SK-N-SH treated with all-trans-retinoic acid at 6 μM for 48 hours (cell line): Measurements from ENCODE around the gene CAMK2A.

Experiments
- ARNTL ChIP-seq: fragments of 450-650 bp; formaldehyde crosslinking; IDR thresholded peaks from 2 replicates; pipeline ENCODE4 v1.5.0; 2020; ENCODE audit warnings: low read depth, mild to moderate bottlenecking, moderate library complexity, borderline replicate concordance
- ESRRG ChIP-seq: fragments of 250-450 bp; sonication (Bioruptor Pico); IDR thresholded peaks from 2 replicates; pipeline ENCODE4 v1.6.1; 2021; ENCODE audit warnings: mild to moderate bottlenecking
- ISL1 ChIP-seq: fragments of 250-450 bp; sonication (Bioruptor Pico); IDR thresholded peaks from 2 replicates; pipeline ENCODE4 v2.1.2; 2022; ENCODE audit warnings: mild to moderate bottlenecking, moderate library complexity
- SNAI2 ChIP-seq: fragments of 250-450 bp; sonication (Bioruptor Pico); IDR thresholded peaks from 2 replicates; pipeline ENCODE4 v1.5.0; 2020; ENCODE audit warnings: mild to moderate bottlenecking, moderate library complexity
- TCF4 ChIP-seq: fragments of 250-450 bp; sonication (Bioruptor Pico); IDR thresholded peaks from 2 replicates; pipeline ENCODE4 v1.8.0; 2021; ENCODE audit warnings: mild to moderate bottlenecking, moderate library complexity, borderline replicate concordance
- TOX ChIP-seq: fragments of 250-450 bp; sonication (Bioruptor Pico); IDR thresholded peaks from 2 replicates; pipeline ENCODE4 v1.8.0; 2021; ENCODE audit warnings: mild to moderate bottlenecking, moderate library complexity, borderline replicate concordance
- ZC3H10 ChIP-seq: fragments of 250-450 bp; sonication (Bioruptor Pico); IDR thresholded peaks from 2 replicates; pipeline ENCODE4 v1.5.1; 2021; ENCODE audit warnings: mild to moderate bottlenecking, moderate library complexity
- ZFP3 ChIP-seq: fragments of 250-450 bp; sonication (Bioruptor Pico); IDR thresholded peaks from 2 replicates; pipeline ENCODE4 v1.5.0; 2020; ENCODE audit warnings: mild to moderate bottlenecking, moderate library complexity
- ZFP30 ChIP-seq: fragments of 450-650 bp; formaldehyde crosslinking; IDR thresholded peaks from 2 replicates; pipeline ENCODE4 v1.5.0; 2022; ENCODE audit warnings: mild to moderate bottlenecking, moderate library complexity
- ZNF70 ChIP-seq: fragments of 450-650 bp; formaldehyde crosslinking; IDR thresholded peaks from 2 replicates; pipeline ENCODE4 v1.5.0; 2020; ENCODE audit warnings: mild to moderate bottlenecking, moderate library complexity
- TF ChIP-seq, protein P1 (sequence below): fragments of 250-450 bp; sonication (Bioruptor Pico); IDR thresholded peaks from 2 replicates; pipeline ENCODE4 v1.5.0; 2020; ENCODE audit warnings: mild to moderate bottlenecking, moderate library complexity
- TF ChIP-seq, protein P2 (sequence below): fragments of 250-450 bp; sonication (Bioruptor Pico); IDR thresholded peaks from 2 replicates; pipeline ENCODE4 v1.8.0; 2020; ENCODE audit warnings: mild to moderate bottlenecking, moderate library complexity, borderline replicate concordance
- TF ChIP-seq, protein P3 (sequence below): fragments of 250-450 bp; sonication (Bioruptor Pico); IDR thresholded peaks from 2 replicates; pipeline ENCODE4 v1.8.0; 2021; ENCODE audit warnings: low read depth, mild to moderate bottlenecking, moderate library complexity, borderline replicate concordance
- TF ChIP-seq, protein P4 (sequence below): fragments of 250-450 bp; sonication (Bioruptor Pico); IDR thresholded peaks from 2 replicates; pipeline ENCODE4 v1.5.1; 2020; ENCODE audit warnings: low read depth, mild to moderate bottlenecking, moderate library complexity

DNA sequence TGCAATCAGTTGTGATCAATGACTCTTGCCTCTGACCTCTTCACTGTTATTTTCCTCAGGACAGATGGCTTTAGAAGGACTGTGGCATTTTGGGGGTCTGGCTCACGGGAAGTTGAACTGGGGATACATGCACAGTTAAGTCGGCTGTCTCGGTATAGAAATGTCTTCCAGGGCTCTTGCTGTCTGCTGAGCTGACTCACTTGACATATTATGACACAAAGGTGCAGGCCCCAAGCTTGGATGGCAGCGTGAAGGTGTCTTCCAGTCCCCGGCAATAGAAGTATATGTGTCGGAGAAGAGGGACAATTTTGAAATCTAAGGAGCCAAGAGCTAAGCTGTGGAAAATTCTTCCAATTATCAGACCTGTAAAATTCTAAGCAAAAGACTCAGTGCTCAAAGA, 22.9 kb upstream of the CAMK2A start:
- TF ChIP-seq ARNTL = no peak
- TF ChIP-seq, protein P1, sequence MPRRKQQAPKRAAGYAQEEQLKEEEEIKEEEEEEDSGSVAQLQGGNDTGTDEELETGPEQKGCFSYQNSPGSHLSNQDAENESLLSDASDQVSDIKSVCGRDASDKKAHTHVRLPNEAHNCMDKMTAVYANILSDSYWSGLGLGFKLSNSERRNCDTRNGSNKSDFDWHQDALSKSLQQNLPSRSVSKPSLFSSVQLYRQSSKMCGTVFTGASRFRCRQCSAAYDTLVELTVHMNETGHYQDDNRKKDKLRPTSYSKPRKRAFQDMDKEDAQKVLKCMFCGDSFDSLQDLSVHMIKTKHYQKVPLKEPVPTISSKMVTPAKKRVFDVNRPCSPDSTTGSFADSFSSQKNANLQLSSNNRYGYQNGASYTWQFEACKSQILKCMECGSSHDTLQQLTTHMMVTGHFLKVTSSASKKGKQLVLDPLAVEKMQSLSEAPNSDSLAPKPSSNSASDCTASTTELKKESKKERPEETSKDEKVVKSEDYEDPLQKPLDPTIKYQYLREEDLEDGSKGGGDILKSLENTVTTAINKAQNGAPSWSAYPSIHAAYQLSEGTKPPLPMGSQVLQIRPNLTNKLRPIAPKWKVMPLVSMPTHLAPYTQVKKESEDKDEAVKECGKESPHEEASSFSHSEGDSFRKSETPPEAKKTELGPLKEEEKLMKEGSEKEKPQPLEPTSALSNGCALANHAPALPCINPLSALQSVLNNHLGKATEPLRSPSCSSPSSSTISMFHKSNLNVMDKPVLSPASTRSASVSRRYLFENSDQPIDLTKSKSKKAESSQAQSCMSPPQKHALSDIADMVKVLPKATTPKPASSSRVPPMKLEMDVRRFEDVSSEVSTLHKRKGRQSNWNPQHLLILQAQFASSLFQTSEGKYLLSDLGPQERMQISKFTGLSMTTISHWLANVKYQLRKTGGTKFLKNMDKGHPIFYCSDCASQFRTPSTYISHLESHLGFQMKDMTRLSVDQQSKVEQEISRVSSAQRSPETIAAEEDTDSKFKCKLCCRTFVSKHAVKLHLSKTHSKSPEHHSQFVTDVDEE (CRISPR knock-in tag) = no peak
- TF ChIP-seq ZFP3 (CRISPR knock-in tag) = no peak
- no peak for TF ChIP-seq SNAI2 (CRISPR knock-in tag)
- TF ChIP-seq TOX = no peak
- no peak for TF ChIP-seq ZC3H10 (CRISPR knock-in tag)
- TF ChIP-seq, protein P2, sequence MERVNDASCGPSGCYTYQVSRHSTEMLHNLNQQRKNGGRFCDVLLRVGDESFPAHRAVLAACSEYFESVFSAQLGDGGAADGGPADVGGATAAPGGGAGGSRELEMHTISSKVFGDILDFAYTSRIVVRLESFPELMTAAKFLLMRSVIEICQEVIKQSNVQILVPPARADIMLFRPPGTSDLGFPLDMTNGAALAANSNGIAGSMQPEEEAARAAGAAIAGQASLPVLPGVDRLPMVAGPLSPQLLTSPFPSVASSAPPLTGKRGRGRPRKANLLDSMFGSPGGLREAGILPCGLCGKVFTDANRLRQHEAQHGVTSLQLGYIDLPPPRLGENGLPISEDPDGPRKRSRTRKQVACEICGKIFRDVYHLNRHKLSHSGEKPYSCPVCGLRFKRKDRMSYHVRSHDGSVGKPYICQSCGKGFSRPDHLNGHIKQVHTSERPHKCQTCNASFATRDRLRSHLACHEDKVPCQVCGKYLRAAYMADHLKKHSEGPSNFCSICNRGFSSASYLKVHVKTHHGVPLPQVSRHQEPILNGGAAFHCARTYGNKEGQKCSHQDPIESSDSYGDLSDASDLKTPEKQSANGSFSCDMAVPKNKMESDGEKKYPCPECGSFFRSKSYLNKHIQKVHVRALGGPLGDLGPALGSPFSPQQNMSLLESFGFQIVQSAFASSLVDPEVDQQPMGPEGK (CRISPR knock-in tag) = no peak
- no peak for TF ChIP-seq ISL1 (CRISPR knock-in tag)
- no peak for TF ChIP-seq ESRRG
- TF ChIP-seq ZNF70 (CRISPR knock-in tag) = no peak
- TF ChIP-seq, protein P3, sequence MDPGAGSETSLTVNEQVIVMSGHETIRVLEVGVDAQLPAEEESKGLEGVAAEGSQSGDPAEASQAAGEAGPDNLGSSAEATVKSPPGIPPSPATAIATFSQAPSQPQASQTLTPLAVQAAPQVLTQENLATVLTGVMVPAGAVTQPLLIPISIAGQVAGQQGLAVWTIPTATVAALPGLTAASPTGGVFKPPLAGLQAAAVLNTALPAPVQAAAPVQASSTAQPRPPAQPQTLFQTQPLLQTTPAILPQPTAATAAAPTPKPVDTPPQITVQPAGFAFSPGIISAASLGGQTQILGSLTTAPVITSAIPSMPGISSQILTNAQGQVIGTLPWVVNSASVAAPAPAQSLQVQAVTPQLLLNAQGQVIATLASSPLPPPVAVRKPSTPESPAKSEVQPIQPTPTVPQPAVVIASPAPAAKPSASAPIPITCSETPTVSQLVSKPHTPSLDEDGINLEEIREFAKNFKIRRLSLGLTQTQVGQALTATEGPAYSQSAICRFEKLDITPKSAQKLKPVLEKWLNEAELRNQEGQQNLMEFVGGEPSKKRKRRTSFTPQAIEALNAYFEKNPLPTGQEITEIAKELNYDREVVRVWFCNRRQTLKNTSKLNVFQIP (CRISPR knock-in tag) = no peak
- TF ChIP-seq TCF4 (CRISPR knock-in tag) = no peak
- no peak for TF ChIP-seq ZFP30
- TF ChIP-seq, protein P4, sequence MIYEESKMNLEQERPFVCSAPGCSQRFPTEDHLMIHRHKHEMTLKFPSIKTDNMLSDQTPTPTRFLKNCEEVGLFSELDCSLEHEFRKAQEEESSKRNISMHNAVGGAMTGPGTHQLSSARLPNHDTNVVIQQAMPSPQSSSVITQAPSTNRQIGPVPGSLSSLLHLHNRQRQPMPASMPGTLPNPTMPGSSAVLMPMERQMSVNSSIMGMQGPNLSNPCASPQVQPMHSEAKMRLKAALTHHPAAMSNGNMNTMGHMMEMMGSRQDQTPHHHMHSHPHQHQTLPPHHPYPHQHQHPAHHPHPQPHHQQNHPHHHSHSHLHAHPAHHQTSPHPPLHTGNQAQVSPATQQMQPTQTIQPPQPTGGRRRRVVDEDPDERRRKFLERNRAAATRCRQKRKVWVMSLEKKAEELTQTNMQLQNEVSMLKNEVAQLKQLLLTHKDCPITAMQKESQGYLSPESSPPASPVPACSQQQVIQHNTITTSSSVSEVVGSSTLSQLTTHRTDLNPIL (CRISPR knock-in tag) = no peak
